ENCODE data around the gene AKNA. TPM values are rescaled to one million over a fixed set of nuclear protein-coding genes. Genes with fewer than 3 reads are reported as not detected.
A peak's percentile ranks its signal among the peaks of the same experiment; 100 is the strongest.

Gene AKNA
- total RNA-seq, 4 donors from 2014 or later = 10.5 to 27.1 (median 14.4) TPM

DNA sequence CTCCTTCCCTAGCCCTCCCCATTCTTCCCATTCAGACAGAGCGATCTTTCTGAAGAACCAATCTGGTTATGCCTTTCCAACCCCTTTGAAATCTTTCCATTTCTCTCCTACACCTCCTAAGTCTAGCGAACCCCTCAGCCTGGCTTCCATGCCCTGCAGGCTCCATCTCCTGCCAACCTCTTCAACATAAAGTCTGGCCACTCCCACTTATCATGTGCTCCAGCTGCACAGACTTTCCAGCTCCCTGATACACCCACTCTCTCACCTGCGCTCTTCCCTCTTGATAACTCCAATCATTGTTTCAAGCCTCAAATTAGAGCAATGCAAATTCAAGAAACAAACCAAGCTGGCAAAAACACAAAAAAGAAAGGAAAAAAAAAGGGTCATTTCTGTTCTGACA is 68.6 kb downstream of the AKNA start:
- peak; percentile 8 to 24 for DNase-seq (ENCODE audit: low spot score in 2 of 2)
- Histone ChIP-seq H3K27ac (no peak overlapping the region), H3K27me3 (peaks cover 4% of the 10 kb centered on the region), H3K9me3 (no peaks in the 10 kb centered on the region), H3K4me3 (no peak overlapping the region), H3K36me3 (no peaks in the 10 kb centered on the region), H3K4me1 (no peaks in the 10 kb centered on the region)
- TF ChIP-seq POLR2A (IDR thresholded peaks at IDR 0.05) (no peak), POLR2AphosphoS5 (IDR thresholded peaks at IDR 0.05) (no peak), CTCF (IDR thresholded peaks at IDR 0.05) (no peak), EP300 (IDR thresholded peaks at IDR 0.05) (no peak)
- WGBS = 52% methylated on average over 3 of the region's 3 CpGs

DNA sequence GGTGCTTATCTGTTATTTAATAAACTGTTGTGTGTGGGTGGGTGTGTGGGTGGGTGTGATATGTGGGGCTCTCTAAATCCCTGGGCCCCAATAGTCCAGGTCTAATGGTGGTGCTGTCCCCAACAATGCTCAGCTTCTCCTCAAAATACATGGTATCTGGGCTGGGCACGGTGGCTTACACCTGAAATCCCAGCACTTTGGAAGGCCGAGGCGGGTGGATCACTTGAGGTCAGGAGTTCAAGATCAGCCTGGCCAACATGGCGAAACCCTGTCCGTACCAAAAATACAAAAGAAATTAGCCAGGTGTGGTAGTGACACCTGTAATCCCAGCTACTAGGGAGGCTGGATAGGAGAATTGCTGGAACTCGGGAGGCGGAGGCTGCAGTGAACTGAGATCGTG is 69.4 kb downstream of the AKNA start:
- Histone ChIP-seq H3K9me3 (no peaks in the 10 kb centered on the region), H3K27ac (no peak overlapping the region), H3K36me3 (no peaks in the 10 kb centered on the region), H3K4me1 (no peaks in the 10 kb centered on the region), H3K27me3 (peaks cover 4% of the 10 kb centered on the region), H3K4me3 (no peak overlapping the region)
- 83% methylated on average over 8 of the region's 8 CpGs for WGBS
- DNase-seq (ENCODE audit: low spot score in 2 of 2) = peak; percentile 29 to 32
- TF ChIP-seq CTCF (IDR thresholded peaks at IDR 0.05) (no peak), POLR2A (IDR thresholded peaks at IDR 0.05) (no peak), POLR2AphosphoS5 (IDR thresholded peaks at IDR 0.05) (no peak), EP300 (IDR thresholded peaks at IDR 0.05) (no peak)

- H3K4me3 ChIP-seq = no peak overlapping the region
- 89% methylated on average over 8 of the region's 8 CpGs for WGBS
- no peaks in the 10 kb centered on the region for H3K4me1 ChIP-seq
- peak; percentile 6 to 7 for DNase-seq (ENCODE audit: low spot score in 2 of 2)
- H3K27ac ChIP-seq = no peak overlapping the region
- H3K27me3 ChIP-seq = peaks cover 4% of the 10 kb centered on the region
- H3K36me3 ChIP-seq = no peaks in the 10 kb centered on the region
- no peaks in the 10 kb centered on the region for H3K9me3 ChIP-seq
- TF ChIP-seq POLR2AphosphoS5 (IDR thresholded peaks at IDR 0.05) (no peak), POLR2A (IDR thresholded peaks at IDR 0.05) (no peak), EP300 (IDR thresholded peaks at IDR 0.05) (no peak), CTCF (IDR thresholded peaks at IDR 0.05) (no peak)
These were observed 70.0 kb downstream of the AKNA start for GRCh38 chr9:114317665-114318357.

GRCh38 chr9:114316605-114317230 is 71.1 kb downstream of the AKNA start:
- TF ChIP-seq CTCF (IDR thresholded peaks at IDR 0.05) (no peak), POLR2A (IDR thresholded peaks at IDR 0.05) (no peak), EP300 (IDR thresholded peaks at IDR 0.05) (no peak), POLR2AphosphoS5 (IDR thresholded peaks at IDR 0.05) (no peak)
- WGBS = 80% methylated on average over 10 of the region's 10 CpGs
- H3K4me3 ChIP-seq = no peak overlapping the region
- DNase-seq (ENCODE audit: low spot score in 2 of 2) = peak in 1 of 2 donors; percentile 49
- no peak overlapping the region for H3K27ac ChIP-seq
- H3K4me1 ChIP-seq = no peaks in the 10 kb centered on the region
- no peaks in the 10 kb centered on the region for H3K36me3 ChIP-seq
- H3K9me3 ChIP-seq = no peaks in the 10 kb centered on the region
- peaks cover 4% of the 10 kb centered on the region for H3K27me3 ChIP-seq

GRCh38 chr9:114315723-114316363 is 71.9 kb downstream of the AKNA start:
- peaks cover under 1% of the 10 kb centered on the region for H3K36me3 ChIP-seq
- peak; percentile 5 to 16 for DNase-seq (ENCODE audit: low spot score in 2 of 2)
- WGBS = 86% methylated on average over 8 of the region's 8 CpGs
- H3K27ac ChIP-seq = no peak overlapping the region
- no peaks in the 10 kb centered on the region for H3K9me3 ChIP-seq
- no peak overlapping the region for H3K4me3 ChIP-seq
- no peak for TF ChIP-seq POLR2A (IDR thresholded peaks at IDR 0.05)
- no peak for TF ChIP-seq EP300 (IDR thresholded peaks at IDR 0.05)
- no peak for TF ChIP-seq POLR2AphosphoS5 (IDR thresholded peaks at IDR 0.05)
- TF ChIP-seq CTCF (IDR thresholded peaks at IDR 0.05) = no peak
- no peaks in the 10 kb centered on the region for H3K4me1 ChIP-seq
- peaks cover 4% of the 10 kb centered on the region for H3K27me3 ChIP-seq
